Stimulated activated CD8-positive, alpha-beta memory T cell treated with anti-CD3 and anti-CD28 coated beads, Interleukin-12 subunit alpha, Interleukin-12 subunit beta, amount 100 ng/mL, for 24 hours (primary cell): Measurements from ENCODE around the gene FLT3.
"Not testable (repeated sequence)": the region's sequence is repeated elsewhere in the genome, so short reads cannot be mapped to it uniquely, and the experiment has no call there.

Experiments
- DNase-seq: peaks from one replicate; pipeline ENCODE4 v3.0.0-alpha.2; 2020; ENCODE audit errors: extremely low read depth

The FLT3 gene

GRCh38 chr13:28100150-28101121, at the start of gene FLT3:
Gene FLT3, minus strand, starts transcription at chr13:28100576. Its CDS starts 66 bp downstream, at chr13:28100510.
- no peak for DNase-seq

GRCh38 chr13:28147495-28147894, 47.1 kb upstream of the FLT3 start:
- no peak for DNase-seq

- DNase-seq, result no peak
These were observed 44.7 kb upstream of the FLT3 start for GRCh38 chr13:28145049-28145448.

DNA sequence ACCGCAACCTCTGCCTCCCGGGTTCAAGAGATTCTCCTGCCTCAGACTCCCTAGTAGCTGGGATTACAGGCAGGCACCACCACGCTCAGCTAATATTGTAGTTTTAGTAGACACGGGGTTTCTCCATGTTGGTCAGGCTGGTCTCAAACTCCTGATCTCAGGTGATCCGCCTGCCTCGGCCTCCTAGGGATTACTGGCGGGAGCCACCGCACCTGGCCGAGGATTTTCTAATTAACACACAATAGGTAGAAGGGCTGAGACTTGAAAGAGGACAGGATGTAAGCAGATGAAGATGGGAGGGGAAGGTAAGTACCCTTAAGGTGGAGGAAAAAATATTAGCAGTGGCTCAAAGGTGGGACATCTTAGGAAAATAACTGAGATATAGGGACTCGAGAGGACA, 41.2 kb upstream of the FLT3 start:
- not testable (repeated sequence) for DNase-seq

GRCh38 chr13:28140433-28141125, 40.2 kb upstream of the FLT3 start:
- no peak for DNase-seq

- DNase-seq, result peak; percentile 79
These were observed 38.5 kb upstream of the FLT3 start for GRCh38 chr13:28138756-28139470.

- peak; percentile 85 for DNase-seq
These were observed 37.8 kb upstream of the FLT3 start, which contains the start of gene PAN3 for GRCh38 chr13:28138012-28138755. Gene PAN3, plus strand, starts transcription at chr13:28138545. Its CDS starts 113 bp downstream, at chr13:28138658.

GRCh38 chr13:28137596-28137995, 37.2 kb upstream of the FLT3 start:
- DNase-seq, result no peak

GRCh38 chr13:28136916-28137315, 36.5 kb upstream of the FLT3 start:
- no peak for DNase-seq

- DNase-seq, result no peak
These were observed 31.3 kb upstream of the FLT3 start for GRCh38 chr13:28131646-28132045.

GRCh38 chr13:28129911-28130693, 29.7 kb upstream of the FLT3 start:
- no peak for DNase-seq

- DNase-seq, result no peak
These were observed 28.6 kb upstream of the FLT3 start for GRCh38 chr13:28128926-28129325.

- no peak for DNase-seq
These were observed 27.7 kb upstream of the FLT3 start for GRCh38 chr13:28128030-28128429.

DNA sequence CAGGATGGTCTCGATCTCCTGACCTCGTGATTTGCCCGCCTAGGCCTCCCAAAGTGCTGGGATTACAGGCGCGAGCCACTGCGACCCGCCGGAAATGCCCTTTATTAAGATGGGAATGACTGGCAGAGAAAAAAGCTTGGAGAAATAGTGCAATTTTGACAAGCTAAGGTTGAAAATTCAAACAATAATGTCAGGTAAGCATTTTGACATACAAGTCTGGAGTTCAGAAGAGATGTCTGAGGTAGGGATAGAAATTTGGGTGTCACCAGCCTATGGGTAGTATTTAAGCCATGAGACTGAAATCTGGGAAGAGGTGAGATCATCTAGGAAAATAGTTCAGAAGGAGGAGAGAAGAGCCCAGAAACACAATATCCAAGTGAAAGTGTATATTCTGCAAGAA, 20.8 kb upstream of the FLT3 start:
- DNase-seq, result no peak

- DNase-seq, result no peak
These were observed 19.9 kb upstream of the FLT3 start for GRCh38 chr13:28120317-28120716.

- no peak for DNase-seq
These were observed 17.5 kb upstream of the FLT3 start for GRCh38 chr13:28117689-28118377.

DNA sequence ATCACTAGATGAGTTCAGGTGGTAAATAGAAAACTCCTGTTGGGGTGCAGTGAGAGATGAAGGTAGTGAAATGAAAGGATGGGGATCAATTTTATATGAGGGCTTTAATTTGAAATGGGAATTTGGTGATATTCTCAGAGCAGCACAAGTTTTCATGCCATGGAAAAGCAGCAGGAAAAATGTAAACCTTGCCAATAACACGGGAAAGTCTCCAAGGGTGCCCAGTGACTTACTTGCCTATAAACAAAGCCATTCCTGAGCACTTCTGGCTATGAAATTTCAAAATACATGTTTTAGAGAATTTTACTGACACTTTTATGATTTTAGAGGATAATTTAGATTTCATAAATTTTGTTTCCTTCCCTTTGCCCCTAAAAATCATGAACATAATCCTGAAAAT, 16.4 kb upstream of the FLT3 start:
- no peak for DNase-seq

DNA sequence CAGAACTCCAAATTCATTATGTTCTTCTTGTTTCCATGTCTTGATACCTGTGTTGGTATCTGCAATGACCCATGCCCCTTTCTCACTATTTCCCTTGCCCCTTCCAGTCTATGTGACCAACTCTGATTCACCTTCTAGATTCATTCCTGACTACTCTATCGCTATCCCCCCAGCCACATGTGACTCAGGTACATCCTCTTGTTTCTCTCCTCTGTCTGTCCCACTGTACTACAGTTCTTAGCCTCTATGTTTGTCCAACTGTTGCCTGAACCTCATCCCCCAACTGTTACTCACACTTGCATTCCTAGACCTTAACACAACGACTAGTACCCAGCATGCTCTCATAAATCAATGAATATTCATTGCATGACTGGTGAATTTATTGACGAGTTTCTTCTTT, 10.0 kb upstream of the FLT3 start:
- DNase-seq, result no peak

DNA sequence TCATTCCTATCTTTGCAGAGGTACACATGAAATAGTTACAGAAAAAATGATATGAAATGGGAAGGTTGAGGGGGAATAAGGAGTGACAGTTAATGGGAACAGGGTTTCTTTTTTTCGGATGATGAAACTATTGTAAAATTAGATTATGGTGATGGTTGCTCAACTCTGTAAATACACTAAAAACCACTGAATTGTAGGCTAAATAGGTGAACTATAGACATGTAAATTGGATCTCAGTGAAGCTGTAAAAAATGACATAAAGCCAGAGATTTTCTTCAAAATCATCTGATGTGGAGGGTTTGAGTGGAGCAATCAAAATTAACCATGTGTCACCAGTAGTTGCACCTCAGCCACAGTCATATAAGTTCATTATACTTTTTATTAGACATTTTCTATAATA, 6.6 kb upstream of the FLT3 start:
- no peak for DNase-seq

GRCh38 chr13:28101886-28102285, 1.5 kb upstream of the FLT3 start:
- DNase-seq, result not testable (repeated sequence)
